Central memory CD4-positive, alpha-beta T cell (primary cell): ENCODE data around the gene TAF15.

Experiments
- DNase-seq: peaks from one replicate; pipeline ENCODE4 v3.0.0; 2022

TAF15 gene

DNA sequence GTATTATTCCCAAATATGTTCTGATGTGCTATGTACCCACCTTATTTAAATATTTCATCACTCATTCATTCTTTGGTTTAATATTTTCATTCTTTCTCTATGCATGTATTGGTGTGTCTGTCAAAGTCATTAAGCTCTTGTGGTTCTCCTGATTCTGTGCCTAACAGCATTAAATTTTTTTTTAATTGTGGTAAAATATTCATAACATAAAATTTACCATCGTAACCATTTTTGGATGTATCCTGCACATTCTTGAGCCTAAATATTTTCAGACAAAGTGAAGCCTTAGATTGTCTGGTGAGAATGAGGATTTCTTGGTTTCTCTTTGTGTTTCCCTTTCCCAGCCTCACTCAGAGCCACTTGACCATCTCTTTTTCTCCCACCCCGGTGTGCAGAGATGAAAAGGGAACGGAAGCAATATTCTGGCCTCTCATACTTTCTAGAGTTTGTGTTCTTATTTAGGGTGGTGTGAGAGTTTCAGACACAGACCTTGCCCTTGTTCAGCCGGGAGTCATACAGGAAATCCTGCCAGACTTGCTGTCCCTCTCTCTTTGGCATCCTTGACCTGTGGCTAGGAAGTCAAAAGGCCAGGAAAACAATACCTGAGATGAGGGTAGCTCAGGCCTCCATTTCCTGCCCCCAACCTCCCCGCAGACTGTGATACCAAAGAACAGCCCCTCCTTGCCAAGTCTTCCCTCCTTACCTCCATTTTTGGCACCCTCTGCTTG, 66.0 kb downstream of the TAF15 start:
- no peak for DNase-seq

DNA sequence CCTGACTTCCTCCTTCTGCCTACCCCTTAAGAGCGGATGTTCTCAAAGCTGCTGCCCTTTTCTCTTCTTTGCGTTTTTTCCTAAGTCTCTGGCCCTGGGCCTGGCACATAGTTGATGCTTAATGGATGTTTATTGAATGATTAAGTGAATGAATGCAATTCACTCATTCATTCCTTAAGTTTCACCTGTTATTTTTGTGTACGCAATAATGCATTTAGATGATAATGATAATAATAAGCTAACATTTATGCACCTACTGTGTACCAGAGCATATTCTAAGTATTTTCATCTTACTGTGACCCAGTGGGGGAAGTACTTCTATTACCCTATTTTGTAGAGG, 66.5 kb downstream of the TAF15 start:
- DNase-seq = no peak

DNA sequence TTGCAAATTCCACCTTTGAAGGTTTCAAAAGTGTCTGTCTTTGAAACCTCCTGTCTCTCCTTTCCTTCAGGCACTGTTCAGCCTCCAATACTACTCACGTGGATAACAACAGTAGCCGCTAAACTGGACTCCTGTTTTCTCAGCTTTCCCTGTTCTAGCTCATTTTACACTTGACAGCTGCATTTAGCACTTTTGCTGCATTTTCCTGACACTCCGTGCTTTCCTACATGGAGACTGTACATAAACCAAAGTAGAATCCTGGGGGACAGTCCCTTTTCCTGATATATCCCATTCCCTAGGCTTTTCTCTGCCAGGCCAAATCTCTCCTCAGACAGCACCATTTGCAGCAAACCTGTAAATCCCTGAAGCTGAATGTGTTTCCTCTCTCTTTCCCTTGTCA, 67.2 kb downstream of the TAF15 start:
- no peak for DNase-seq

DNA sequence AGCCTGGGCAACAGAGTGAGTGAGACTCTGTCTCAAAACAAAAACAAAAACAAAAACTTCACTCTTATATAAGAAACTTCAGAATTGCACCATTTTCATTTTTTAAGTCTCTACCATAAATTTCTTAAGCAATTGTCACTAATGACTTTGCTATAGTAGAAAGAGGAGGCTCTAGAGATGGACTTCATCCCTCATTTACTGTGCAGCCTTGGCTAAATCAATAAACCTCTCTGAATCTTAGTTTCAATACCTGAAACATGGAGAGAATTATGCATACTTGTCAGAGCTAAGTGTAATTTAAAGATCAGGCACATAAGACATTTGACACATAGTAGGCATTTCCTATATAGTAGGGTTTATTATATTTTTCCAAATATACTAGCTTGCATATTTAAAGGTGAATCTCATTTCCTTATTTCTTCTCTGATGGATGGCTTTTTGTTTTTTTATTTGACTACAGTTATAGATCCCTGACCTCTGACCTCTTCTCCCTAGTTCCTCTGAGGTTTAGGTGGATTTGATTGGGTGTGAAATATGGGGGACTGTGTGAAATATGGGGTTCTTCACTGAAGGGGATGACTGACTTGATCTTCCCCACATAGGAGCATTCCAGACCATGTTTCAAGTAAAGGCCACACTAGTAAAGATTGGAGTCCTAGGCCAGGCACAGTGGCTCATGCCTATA, 68.2 kb downstream of the TAF15 start:
- no peak for DNase-seq

DNA sequence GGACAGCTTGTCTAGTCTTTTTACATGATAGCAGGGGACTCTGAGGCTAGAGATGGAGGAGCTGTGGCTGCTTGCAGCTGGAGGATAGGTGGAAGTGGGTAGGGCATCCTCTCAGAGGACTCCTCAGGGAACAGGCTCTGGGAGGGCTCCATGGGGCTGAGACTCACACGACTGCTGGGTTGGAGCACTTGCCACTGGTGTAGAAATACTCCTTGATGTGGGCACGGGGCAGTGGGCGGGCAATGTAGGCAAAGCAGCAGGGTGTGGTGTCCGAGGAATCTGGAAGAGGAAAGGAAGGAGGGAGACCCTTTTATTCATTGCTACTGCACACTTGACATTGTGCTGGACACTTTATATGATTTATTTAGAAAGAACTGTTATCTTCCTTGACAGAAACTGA, 69.1 kb downstream of the TAF15 start:
- no peak for DNase-seq

DNA sequence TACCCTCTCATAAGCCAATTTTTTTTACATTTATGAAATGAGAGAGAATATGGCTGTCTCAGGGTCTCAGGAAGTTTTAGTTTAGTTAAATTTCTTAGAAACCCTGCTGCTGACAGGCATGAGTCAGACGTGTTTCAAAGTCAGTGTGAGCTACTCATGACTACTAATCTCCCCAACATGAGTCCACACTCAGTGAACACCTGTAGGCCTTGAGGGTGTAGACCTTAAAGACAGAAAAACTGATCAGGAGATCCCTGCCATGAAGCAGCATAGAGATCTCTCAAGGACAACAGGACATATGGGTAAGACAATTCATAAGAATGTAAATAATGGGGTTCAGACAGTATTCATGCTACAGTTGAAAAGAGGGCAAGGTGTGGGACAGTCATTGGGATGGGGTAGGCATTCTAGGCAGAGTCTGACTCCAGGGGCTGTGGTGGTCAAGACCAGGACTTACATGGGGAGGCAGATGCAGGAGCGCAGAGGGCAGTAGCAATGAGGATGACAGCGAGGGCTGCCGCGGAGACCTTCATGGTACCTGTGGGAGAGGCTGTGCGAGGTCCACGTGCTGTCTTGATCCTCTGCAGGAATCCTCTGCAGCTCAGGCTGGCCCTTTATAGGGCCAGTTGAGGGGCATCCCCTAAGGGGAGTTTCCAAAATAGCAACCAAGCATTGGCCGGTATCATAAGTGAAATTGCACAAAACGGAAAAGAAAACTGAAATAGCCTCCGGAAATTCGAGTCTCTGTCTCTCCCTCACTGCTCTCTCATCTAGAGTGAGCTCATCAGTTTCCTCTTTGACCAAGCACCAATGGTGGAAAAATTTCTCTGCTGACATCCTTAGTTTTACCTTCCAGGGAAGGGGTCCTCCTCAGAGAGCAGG, 70.7 kb downstream of the TAF15 start, which contains the start of gene CCL5:
TSS of gene CCL5 (minus strand) at position 588 of the 882 bp plus-strand sequence.
- no peak for DNase-seq

DNA sequence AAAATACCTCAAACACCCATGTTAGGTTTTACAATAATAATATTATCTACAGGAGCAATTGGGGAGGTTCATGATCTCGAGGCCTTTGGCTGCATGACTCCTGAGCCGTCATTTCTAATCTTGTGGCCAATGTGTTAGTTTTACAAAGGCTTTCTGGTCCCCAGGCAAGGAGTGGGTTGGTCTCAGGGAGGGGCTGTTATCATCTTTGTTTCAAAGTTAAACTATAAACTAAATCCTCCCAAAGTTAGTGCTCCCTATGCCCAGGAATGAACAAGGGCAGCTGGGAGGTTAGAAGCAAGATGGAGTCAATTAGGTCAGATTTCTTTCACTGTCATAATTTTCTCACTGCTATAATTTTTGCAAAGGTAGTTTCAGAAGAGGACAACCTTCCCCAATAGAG, 80.0 kb downstream of the TAF15 start:
- no peak for DNase-seq

DNA sequence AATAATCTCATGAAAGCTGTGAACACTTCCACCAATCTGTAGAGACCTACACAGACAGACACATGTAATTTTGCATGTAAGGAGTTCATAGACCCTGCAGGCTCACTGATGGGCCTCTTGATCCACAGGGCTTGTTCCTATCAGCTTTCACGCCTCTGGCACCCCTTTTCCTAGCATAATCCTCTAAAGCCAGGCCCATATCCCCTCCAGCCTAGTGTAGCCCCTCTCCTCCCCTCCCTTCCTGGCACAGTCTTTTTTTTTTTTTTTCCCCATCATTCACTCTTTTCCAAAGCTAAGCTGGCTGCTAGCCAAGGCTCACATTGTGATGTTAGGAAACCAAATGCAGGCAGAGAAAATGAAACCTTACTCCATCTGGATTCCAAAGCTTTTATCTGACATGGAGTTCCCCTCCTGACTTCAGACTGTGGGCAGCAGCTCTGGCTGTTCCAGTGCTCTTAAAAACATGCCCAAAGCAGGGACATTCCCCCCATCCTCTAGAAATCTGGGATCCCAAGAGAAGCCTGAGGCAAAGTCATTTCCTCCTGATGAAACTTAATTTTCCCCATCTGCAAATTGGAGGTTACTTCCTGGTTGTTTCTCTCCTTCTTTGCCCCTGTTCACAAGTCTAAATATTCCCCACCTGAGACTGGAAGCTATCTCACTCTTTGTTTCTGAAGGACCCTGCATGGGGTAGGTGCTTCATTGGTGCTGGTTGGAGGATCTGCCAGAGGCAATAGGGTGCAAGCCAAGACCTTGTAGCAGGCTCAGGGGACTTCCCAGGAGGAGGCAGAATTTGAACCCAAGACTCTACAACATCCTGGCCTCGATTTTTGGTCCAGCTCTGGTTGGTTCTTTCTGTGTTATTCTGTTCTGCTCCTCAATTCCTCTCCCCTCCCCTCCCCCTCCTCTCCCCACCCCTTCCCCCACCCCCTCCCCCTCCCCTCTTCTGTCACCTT, 80.8 kb downstream of the TAF15 start:
- no peak for DNase-seq

DNA sequence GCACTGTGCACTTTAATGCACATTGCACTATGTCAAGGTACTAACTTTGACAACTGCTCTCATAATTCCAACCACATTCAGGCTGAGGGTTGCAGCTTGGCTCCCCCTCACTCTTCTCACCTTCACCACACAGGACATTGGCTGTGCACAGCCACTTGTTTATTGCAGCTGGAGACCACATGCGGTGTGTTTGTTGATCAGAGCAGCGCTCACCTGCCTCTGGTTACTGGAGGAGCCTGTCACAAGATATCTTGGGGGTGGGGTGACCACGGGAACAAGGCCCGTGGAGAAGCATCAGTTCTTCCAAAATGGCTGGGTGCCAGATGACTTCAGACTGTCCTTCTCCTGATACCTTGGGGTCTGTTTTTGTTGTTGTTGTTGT, 81.5 kb downstream of the TAF15 start:
- peak; percentile 64 for DNase-seq

DNA sequence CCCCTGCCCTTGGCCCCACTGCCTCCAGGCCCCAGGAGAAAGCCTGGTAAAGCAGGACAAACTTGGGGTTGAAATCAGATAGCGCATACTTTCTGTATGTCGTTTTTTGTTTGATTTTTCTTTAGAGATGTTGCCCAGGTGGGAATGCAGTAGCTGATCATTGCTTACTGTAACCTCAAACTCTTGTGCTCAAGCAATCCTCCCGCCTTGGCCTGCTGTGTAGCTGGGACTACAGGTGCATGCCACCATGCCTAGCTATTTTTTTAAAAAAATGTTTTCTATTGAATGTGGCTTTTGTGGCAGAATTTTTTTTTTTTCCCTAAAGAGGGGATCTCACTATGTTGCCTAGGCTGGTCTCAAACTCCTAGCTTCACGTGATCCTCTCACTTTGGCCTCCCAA, 82.0 kb downstream of the TAF15 start:
- DNase-seq = no peak

DNA sequence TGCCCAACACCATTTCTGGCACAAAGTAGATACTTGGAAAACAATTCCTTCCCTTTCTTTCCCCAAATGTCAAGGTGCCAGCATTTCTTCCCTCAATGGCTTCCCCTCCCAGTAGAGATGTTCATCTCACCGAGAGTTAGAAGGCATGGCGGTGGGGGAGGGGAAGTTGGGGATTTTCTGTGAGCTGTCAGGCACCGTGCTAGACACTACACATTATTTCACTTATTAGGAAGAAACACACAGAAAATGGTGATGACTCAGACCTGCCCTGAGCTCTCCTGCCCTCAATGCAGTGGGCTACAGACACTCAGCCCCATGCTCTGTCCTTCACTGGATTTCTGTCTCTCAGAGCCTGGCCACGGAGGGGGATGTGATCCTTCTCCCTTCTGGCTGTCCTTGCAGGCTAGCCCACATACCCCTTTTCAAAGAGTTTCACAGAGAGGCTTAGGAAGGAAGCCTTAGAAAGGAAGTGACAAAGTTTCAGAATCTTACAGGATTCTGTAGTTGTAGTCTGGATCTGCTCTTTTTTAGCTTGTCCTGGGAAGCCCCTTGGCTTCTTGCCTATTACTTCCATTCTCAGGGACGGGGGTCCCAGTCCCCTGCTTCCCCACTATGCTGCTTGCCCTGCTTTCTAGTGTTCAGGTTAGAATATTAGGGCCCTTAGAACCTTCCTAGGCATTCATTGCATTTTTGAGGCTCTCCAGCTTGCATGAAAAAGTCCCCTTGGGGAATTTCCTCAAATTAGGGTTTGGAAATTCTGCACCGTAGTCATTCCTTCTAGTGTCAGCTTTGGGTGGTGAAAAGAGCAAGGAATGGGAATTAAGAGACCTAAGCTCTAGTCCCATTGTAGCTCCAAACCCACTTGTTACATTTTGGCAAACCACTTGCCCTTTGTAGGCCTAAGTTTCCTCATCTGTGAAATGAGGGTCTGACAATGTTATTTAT, 83.1 kb downstream of the TAF15 start:
- DNase-seq = no peak

DNA sequence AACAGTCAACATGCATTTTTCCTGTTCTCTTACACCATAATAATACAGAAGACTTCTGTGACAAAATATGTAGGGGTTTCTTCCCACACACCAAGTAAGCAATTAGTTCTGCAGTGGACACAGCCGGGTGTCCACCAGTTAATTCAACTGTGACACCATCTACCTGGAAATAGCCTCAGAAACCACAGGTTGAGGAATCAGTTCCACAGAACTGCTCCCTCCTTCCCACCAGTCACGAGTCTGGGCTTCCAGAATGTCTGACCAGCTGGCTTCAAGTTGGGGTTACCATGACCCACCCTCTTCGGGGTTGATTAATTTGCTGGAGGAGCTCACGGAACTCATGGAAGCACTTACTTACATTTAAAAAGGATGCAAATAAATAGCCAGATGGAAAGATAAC, 84.5 kb downstream of the TAF15 start:
- DNase-seq = no peak

DNA sequence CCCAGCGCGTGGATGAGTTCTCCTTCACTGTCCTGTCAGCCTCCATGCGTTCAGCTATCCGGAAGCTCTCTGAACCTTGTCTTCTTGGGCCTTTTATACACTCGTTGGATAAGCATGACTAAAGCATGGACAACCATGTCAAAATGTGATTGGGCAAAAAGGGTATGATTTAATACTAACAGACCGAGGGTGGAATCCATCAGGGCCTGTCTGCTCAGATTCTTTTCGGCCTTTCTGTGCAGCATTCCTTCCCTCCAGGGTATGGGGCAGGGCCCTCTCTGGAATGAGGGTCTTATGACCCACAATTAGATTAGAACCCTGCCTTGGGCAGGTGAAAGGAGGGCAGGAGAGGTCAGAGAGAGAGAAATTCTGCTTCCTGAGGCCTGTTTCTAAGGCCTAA, 84.9 kb downstream of the TAF15 start:
- no peak for DNase-seq

DNA sequence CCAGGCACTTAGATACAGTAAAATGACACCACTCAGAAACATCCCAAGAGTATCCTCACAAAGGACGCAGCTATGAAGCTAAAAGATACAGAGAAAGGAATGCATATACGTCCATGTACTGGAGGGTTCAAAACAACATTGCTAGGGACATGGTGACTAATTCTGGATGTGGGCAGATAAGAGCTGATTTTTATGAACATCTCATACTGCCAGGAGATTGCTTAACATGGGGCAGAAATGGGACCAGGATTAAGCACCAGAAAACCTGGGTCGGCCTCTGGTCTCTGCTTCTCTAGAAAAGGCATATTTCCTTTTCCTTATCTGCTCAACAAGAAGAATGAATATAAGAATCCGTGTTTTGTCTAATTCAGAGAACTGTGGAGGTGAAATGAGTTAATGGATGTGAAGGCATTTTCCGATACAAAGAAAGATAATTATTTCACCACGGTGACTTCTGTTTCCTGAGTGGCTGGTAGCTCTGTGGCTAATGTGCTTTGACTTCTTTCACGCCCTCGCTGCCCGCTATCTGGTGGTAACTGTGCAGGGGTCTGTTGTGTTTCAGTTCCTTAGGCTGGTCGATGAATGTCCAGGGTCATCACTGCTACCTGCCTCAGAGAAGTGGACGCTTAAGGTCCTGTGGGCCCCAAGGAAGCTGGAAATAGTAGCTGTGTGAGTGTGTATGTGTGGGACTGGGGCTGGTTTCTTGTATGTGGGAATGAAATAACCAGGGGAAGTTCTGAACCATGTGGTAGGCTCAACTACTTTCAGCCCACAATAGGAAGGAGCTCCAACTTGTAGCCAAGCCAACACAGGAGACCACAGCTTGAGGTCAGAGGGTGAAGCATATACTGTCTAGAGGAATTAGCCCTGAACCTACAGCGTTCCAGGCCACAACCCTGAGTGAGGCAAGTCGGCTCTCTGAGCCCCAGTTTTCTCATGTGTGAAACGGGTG, 86.6 kb downstream of the TAF15 start:
- no peak for DNase-seq
